Progenitor cell of endocrine pancreas (in vitro differentiated cells): ENCODE results near the gene MBL2. TPM values are rescaled to one million over a fixed set of nuclear protein-coding genes. Genes with fewer than 3 reads are reported as not detected.

Experiments used
- DNase-seq: peaks from one replicate; pipeline ENCODE4 v3.0.0; 2021; ENCODE audit warnings: low spot score; ENCODE audit not compliant: unreplicated experiment
- H3K27ac Mint-ChIP-seq: 2 replicates; pipeline ENCODE4 v1.8.0; 2021; ENCODE audit warnings: mild to moderate bottlenecking, moderate library complexity, mixed read lengths
- H3K27me3 Mint-ChIP-seq: 2 replicates; pipeline ENCODE4 v1.8.0; 2021; ENCODE audit warnings: mixed read lengths
- H3K36me3 Mint-ChIP-seq: 2 replicates; pipeline ENCODE4 v1.8.0; 2022; ENCODE audit warnings: mixed read lengths; ENCODE audit not compliant: insufficient read depth
- H3K4me1 Mint-ChIP-seq: 2 replicates; pipeline ENCODE4 v1.8.0; 2021; ENCODE audit warnings: low read depth, mixed read lengths
- H3K4me3 Mint-ChIP-seq: 2 replicates; pipeline ENCODE4 v1.8.0; 2021; ENCODE audit warnings: low read depth, mild to moderate bottlenecking, moderate library complexity, mixed read lengths
- H3K9me3 Mint-ChIP-seq: 2 replicates; pipeline ENCODE4 v1.8.0; 2021; ENCODE audit warnings: low read depth, mixed read lengths
- total RNA-seq: library from RNA; stranded (reverse); gene quantifications from 2 replicates; pipeline ENCODE4 v1.2.1, GENCODE V29; 2021
- TF ChIP-seq, protein P1 (sequence below): fragments of 200-600 bp; sonication (generic); IDR thresholded peaks from one replicate; pipeline ENCODE4 v1.5.0; 2021; ENCODE audit warnings: antibody characterized with exemption, mild to moderate bottlenecking; ENCODE audit not compliant: unreplicated experiment

The MBL2 gene
- total RNA-seq, 1 donor from 2014 or later: not detected

GRCh38 chr10:52729271-52730104, 43.1 kb downstream of the MBL2 start:
- no peak for DNase-seq
- TF ChIP-seq, protein P1, sequence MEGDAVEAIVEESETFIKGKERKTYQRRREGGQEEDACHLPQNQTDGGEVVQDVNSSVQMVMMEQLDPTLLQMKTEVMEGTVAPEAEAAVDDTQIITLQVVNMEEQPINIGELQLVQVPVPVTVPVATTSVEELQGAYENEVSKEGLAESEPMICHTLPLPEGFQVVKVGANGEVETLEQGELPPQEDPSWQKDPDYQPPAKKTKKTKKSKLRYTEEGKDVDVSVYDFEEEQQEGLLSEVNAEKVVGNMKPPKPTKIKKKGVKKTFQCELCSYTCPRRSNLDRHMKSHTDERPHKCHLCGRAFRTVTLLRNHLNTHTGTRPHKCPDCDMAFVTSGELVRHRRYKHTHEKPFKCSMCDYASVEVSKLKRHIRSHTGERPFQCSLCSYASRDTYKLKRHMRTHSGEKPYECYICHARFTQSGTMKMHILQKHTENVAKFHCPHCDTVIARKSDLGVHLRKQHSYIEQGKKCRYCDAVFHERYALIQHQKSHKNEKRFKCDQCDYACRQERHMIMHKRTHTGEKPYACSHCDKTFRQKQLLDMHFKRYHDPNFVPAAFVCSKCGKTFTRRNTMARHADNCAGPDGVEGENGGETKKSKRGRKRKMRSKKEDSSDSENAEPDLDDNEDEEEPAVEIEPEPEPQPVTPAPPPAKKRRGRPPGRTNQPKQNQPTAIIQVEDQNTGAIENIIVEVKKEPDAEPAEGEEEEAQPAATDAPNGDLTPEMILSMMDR: peak; percentile 68
- no peaks in the 10 kb centered on the region for H3K9me3 Mint-ChIP-seq
- H3K27ac Mint-ChIP-seq: no peak overlapping the region
- no peaks in the 10 kb centered on the region for H3K36me3 Mint-ChIP-seq
- H3K4me3 Mint-ChIP-seq: no peak overlapping the region
- no peaks in the 10 kb centered on the region for H3K4me1 Mint-ChIP-seq
- no peaks in the 10 kb centered on the region for H3K27me3 Mint-ChIP-seq

GRCh38 chr10:52720018-52720417, 52.6 kb downstream of the MBL2 start:
- Mint-ChIP-seq H3K4me1 (no peaks in the 10 kb centered on the region), H3K27me3 (no peaks in the 10 kb centered on the region), H3K4me3 (no peak overlapping the region), H3K36me3 (no peaks in the 10 kb centered on the region), H3K9me3 (no peaks in the 10 kb centered on the region), H3K27ac (no peak overlapping the region)
- TF ChIP-seq, protein P1: no peak
- DNase-seq: no peak
